Karpas-422 (cell line): ENCODE measurements around the gene LPP. TPM values are rescaled to one million over a fixed set of nuclear protein-coding genes. Genes with fewer than 3 reads are reported as not detected.

Source experiments
- DNase-seq: peaks from one replicate; pipeline ENCODE4 v3.0.0-alpha.2; 2015
- H2AFZ ChIP-seq: fragments of 200-600 bp; sonication (generic); 2 replicates; pipeline ENCODE4 v1.6.1; 2014; ENCODE audit warnings: antibody characterized with exemption, low read length, mixed read lengths
- H3K27ac ChIP-seq: fragments of 200-600 bp; sonication (generic); 2 replicates; pipeline ENCODE4 v1.5.1; 2014; ENCODE audit warnings: mild to moderate bottlenecking, low read length, moderate library complexity
- H3K27me3 ChIP-seq: fragments of 200-600 bp; sonication (generic); 2 replicates; pipeline ENCODE4 v1.6.1; 2014; ENCODE audit warnings: low read length, mixed read lengths
- H3K36me3 ChIP-seq: fragments of 200-600 bp; sonication (generic); 2 replicates; pipeline ENCODE4 v1.6.1; 2014; ENCODE audit warnings: low read length, mixed read lengths; ENCODE audit not compliant: insufficient read depth
- H3K4me1 ChIP-seq: fragments of 200-600 bp; sonication (generic); 2 replicates; pipeline ENCODE4 v1.6.1; 2014; ENCODE audit warnings: mild to moderate bottlenecking, low read length, mixed read lengths
- H3K4me2 ChIP-seq: fragments of 200-600 bp; sonication (generic); 2 replicates; pipeline ENCODE4 v1.6.1; 2014; ENCODE audit warnings: low read length, low read depth, mild to moderate bottlenecking; ENCODE audit not compliant: poor library complexity, severe bottlenecking
- H3K4me3 ChIP-seq: fragments of 200-600 bp; sonication (generic); 2 replicates; pipeline ENCODE4 v1.5.1; 2014; ENCODE audit warnings: mild to moderate bottlenecking, antibody characterized with exemption, low read length, mixed read lengths
- H3K79me2 ChIP-seq: fragments of 200-600 bp; sonication (generic); 2 replicates; pipeline ENCODE4 v1.6.1; 2014; ENCODE audit warnings: mild to moderate bottlenecking, low read length, mixed read lengths
- H3K9ac ChIP-seq: fragments of 200-600 bp; sonication (generic); 2 replicates; pipeline ENCODE4 v1.6.0; 2014; ENCODE audit warnings: low read length
- H3K9me2 ChIP-seq: fragments of 200-600 bp; sonication (generic), shearing (Covaris generic); replicated peaks from 2 replicates; pipeline ENCODE4 v1.6.0; 2014; ENCODE audit warnings: mild to moderate bottlenecking, low read length, moderate library complexity; ENCODE audit not compliant: insufficient read depth
- H3K9me3 ChIP-seq: fragments of 300-700, 200-600 bp; sonication (generic); 2 replicates; pipeline ENCODE4 v1.6.1; 2014; ENCODE audit warnings: low read length, mixed read lengths
- H4K20me1 ChIP-seq: fragments of 200-600 bp; sonication (generic); 2 replicates; pipeline ENCODE4 v1.6.1; 2014; ENCODE audit warnings: mild to moderate bottlenecking, antibody characterized with exemption, low read length, low read depth; ENCODE audit not compliant: insufficient read depth
- total RNA-seq: library from RNA; depleted of rRNA; stranded (reverse); fragments of >200 nt; shearing (Covaris generic); gene quantifications from 2 replicates; pipeline ENCODE4 v1.2.3, GENCODE V29; 2014; ENCODE audit warnings: low replicate concordance

Gene LPP
- total RNA-seq, 1 experiment from 2014 or later, result 88.5 TPM

DNA sequence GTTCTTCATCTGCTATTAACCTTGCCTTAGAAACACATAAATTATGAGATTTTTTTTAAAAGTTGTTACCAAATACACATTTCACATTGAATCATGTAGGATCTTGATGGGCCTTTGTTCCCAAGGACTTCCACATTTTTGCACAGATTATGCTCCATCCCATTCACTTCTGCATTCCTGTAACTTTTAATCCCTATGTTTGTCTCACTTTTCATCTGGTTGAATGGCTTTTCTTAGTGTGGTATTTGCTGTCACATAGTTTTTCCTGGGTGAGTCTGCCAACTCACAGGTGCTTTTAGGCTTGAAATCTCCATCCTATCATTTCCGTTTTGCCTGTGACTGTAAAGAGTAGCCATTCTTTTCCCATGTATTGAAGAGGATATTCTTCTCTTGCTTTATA, 720.6 kb downstream of the LPP start:
- Histone ChIP-seq H3K27me3 (no peaks in the 10 kb centered on the region), H3K9ac (no peak overlapping the region), H3K4me3 (no peak overlapping the region), H4K20me1 (no peaks in the 10 kb centered on the region), H2AFZ (no peak overlapping the region), H3K4me2 (no peak overlapping the region), H3K79me2 (no peaks in the 10 kb centered on the region), H3K9me3 (no peaks in the 10 kb centered on the region), H3K36me3 (no peaks in the 10 kb centered on the region), H3K4me1 (no peaks in the 10 kb centered on the region), H3K27ac (no peak overlapping the region), H3K9me2 (no peaks in the 10 kb centered on the region)
- DNase-seq, result no peak

DNA sequence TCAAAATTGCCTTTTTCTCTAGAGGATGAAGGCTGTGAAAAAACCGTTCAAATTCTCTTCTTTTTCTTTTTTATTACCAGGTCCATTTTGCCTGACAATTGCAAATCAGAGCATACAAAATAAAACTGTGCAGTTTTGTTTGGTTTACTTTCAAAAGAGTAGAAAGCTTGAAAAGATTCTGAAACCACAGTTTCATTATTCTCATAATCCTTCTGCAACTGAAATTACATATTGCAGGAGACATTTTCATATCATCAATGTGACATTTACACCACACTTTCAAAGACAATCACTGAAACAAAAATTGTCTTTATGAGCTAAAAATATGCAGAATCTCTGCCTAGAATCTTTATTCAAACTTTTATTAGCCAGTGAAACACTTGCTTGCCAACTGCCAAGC, 721.5 kb downstream of the LPP start:
- Histone ChIP-seq H3K4me2 (no peak overlapping the region), H3K9ac (no peak overlapping the region), H3K27me3 (no peaks in the 10 kb centered on the region), H3K27ac (no peak overlapping the region), H3K36me3 (no peaks in the 10 kb centered on the region), H4K20me1 (no peaks in the 10 kb centered on the region), H3K4me1 (no peaks in the 10 kb centered on the region), H2AFZ (no peak overlapping the region), H3K9me2 (no peaks in the 10 kb centered on the region), H3K4me3 (no peak overlapping the region), H3K79me2 (no peaks in the 10 kb centered on the region), H3K9me3 (no peaks in the 10 kb centered on the region)
- no peak for DNase-seq

DNA sequence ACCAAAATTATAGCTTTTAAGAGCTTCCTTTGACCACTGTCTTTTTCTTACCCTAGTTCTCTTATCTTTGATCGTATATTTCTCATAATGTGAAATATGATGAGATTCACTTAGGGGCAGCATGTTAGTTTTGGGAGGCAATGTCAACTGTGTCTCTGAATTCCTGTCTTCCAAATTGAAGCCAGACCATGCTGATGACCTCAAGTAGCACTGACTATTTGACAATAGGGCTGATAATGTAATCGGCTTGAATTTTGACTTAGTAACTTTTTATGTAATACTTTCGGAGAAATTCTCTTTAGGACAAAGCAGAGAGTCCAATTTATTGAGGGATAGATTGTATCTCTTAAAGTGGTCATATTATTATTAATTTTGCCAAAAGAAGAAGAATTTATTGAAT, 722.4 kb downstream of the LPP start:
- Histone ChIP-seq H4K20me1 (no peaks in the 10 kb centered on the region), H3K4me1 (no peaks in the 10 kb centered on the region), H3K9me3 (no peaks in the 10 kb centered on the region), H3K4me2 (no peak overlapping the region), H3K9me2 (no peaks in the 10 kb centered on the region), H3K79me2 (no peaks in the 10 kb centered on the region), H2AFZ (no peak overlapping the region), H3K9ac (no peak overlapping the region), H3K27me3 (no peaks in the 10 kb centered on the region), H3K36me3 (no peaks in the 10 kb centered on the region), H3K27ac (no peak overlapping the region), H3K4me3 (no peak overlapping the region)
- DNase-seq, result no peak

DNA sequence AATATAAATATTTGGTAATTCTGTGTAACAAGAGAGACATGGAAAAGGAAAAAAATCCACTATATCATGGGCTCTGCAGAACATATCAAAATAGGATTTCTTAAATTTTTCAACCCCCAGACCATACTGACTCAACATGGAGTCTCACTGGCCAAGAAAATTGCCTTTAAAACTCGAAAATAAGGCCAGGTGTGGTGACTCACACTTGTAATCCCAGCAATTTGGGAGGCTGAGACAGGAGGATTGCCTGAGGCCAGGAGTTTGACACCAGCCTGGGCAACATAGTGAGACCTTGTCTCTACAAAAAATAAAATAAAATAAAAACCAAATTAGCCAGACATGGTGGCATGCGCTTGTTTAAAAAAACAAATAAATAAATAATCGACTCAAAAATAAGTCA, 723.4 kb downstream of the LPP start:
- H3K9me3 ChIP-seq, result no peaks in the 10 kb centered on the region
- H3K36me3 ChIP-seq, result no peaks in the 10 kb centered on the region
- no peak overlapping the region for H3K4me3 ChIP-seq
- no peak overlapping the region for H3K4me2 ChIP-seq
- no peak overlapping the region for H2AFZ ChIP-seq
- H3K27me3 ChIP-seq, result no peaks in the 10 kb centered on the region
- H3K9ac ChIP-seq, result no peak overlapping the region
- H3K79me2 ChIP-seq, result no peaks in the 10 kb centered on the region
- H3K4me1 ChIP-seq, result no peaks in the 10 kb centered on the region
- no peaks in the 10 kb centered on the region for H3K9me2 ChIP-seq
- no peaks in the 10 kb centered on the region for H4K20me1 ChIP-seq
- H3K27ac ChIP-seq, result no peak overlapping the region
- no peak for DNase-seq

DNA sequence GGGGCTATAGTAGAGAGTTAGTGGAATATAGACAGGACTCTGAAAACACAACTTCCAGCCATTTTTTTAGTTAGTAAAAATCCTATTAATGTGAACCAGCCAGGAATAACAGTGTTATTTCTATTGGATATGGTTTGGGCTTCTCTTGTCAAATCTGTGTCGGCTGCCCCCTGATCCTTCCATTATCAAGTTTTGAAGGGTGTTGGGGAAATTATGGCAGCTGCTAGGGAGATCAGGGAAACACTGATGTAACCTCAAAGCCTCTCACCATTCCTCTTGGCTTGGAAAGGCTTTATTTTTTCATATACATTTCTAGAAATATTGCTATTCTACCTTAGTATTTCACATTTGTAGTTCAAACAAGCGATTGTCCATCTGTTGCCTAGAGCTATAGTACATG, 724.1 kb downstream of the LPP start:
- no peak overlapping the region for H3K27ac ChIP-seq
- no peaks in the 10 kb centered on the region for H3K9me2 ChIP-seq
- no peak overlapping the region for H3K4me3 ChIP-seq
- H4K20me1 ChIP-seq, result no peaks in the 10 kb centered on the region
- H3K4me1 ChIP-seq, result no peaks in the 10 kb centered on the region
- no peak overlapping the region for H2AFZ ChIP-seq
- H3K79me2 ChIP-seq, result no peaks in the 10 kb centered on the region
- no peak for DNase-seq
- no peaks in the 10 kb centered on the region for H3K27me3 ChIP-seq
- no peak overlapping the region for H3K9ac ChIP-seq
- no peaks in the 10 kb centered on the region for H3K9me3 ChIP-seq
- no peaks in the 10 kb centered on the region for H3K36me3 ChIP-seq
- H3K4me2 ChIP-seq, result no peak overlapping the region

DNA sequence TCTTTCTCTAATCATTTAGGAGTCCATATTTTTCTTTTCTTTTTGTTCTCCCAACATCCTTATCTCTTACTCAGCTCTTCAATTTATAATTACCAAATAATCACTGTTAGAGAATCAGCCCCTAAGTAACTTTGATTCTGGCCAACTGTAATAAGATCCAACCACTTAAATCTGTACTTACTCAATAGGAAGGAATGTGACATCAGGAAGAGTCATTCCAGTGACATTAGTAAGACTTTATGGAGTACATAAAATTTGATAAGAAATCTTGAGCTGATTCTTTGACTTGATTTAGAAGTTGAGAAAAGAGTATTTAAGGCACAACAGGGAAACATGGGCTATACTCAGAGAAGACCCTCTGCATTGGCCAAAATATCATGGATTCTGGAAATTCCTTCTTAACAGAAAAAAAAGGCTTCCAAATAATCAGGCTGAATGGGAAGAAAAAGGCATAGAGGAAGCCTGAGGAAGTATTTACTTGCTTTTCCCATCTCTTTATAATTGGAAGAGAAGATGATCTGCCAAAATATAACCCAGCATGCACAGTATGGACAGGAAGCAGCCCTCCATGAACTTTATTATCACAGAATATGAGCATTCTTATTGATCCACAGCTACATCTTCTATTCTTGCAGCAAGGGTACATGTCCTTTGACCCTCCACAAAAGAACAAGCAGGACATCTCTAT, 728.1 kb downstream of the LPP start:
- peaks cover 2% of the 10 kb centered on the region; the same call in 1 of the 2 replicates for H3K4me1 ChIP-seq
- no peaks in the 10 kb centered on the region for H3K27me3 ChIP-seq
- no peaks in the 10 kb centered on the region for H3K9me3 ChIP-seq
- no peak overlapping the region for H3K9ac ChIP-seq
- no peak overlapping the region for H3K4me3 ChIP-seq
- no peak overlapping the region for H2AFZ ChIP-seq
- H3K4me2 ChIP-seq, result no peak overlapping the region
- no peak for DNase-seq
- no peaks in the 10 kb centered on the region for H3K36me3 ChIP-seq
- H3K9me2 ChIP-seq, result no peaks in the 10 kb centered on the region
- no peak overlapping the region for H3K27ac ChIP-seq
- no peaks in the 10 kb centered on the region for H3K79me2 ChIP-seq
- no peaks in the 10 kb centered on the region for H4K20me1 ChIP-seq

DNA sequence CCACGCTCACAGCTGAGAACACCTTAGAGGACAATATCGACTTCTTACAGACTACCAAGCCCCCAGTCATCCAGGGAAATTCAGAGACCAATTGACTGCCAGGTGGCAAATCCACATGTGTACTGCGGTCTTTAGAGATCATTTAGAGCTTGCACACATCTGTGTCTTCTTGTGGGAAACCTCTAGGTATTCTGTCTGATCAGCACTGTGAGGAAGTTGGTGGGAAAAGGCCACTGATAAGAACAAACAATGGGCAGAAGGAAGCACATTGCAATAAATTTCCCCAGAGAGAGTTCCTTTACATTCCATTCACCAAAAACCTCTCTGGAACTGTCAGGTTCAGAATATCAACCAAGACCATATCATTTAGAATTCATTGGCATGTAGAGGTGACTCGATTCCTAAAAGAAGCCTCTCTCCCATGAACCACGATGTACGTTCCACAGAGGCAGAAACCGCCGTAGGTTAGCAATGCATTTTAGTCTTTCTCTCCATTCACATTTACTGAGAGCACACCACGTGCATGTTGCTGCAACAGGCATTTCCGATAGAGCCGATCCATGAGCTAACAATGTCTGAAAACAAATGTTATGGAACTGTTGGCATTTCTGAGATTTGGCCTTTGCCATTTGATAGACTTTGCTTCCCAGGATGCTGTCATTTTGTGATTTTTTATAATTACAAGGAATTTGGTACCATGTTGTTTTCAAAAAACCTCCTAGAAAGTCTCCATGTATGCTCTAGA, 730.5 kb downstream of the LPP start:
- H3K9ac ChIP-seq, result no peak overlapping the region
- no peaks in the 10 kb centered on the region for H4K20me1 ChIP-seq
- H3K4me3 ChIP-seq, result no peak overlapping the region
- no peak overlapping the region for H3K27ac ChIP-seq
- no peak overlapping the region for H2AFZ ChIP-seq
- H3K4me2 ChIP-seq, result no peak overlapping the region
- H3K36me3 ChIP-seq, result no peaks in the 10 kb centered on the region
- H3K9me3 ChIP-seq, result no peaks in the 10 kb centered on the region
- peaks cover 8% of the 10 kb centered on the region; the same call in 1 of the 2 replicates for H3K4me1 ChIP-seq
- no peaks in the 10 kb centered on the region for H3K79me2 ChIP-seq
- no peak for DNase-seq
- H3K9me2 ChIP-seq, result no peaks in the 10 kb centered on the region
- no peaks in the 10 kb centered on the region for H3K27me3 ChIP-seq

DNA sequence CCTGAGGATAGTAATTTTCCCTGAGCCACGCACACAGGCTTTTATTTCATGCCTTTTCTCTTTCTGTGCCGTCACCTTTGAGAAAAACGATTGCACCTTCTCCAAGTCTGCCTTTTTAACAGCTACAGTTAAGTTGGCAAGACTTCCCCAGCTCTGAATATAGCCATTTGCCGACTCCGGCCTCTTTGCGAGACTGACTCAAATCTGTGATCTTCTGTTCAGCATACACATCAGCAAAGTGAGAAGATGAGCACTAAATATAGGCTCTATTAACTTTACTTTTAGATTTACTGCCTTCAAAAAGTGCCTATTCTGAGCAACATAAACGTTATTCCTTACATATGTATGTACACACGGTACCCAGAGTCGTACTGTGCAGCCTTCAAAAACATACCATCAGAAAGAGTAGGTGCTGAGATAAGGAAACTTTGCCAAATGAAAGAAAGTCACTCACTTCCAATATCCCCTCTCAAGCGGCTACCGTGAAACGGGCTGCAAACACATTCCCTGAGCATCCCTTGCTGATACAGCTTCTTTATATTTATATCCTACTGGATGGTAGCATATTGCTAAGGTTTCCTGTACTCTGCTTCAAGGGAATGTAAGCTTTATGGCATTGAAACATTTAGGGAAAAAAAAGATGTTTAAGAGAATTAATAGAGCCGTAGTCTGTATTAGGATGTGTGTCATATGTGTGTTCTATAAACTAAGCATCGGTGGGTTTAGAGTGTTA, 734.5 kb downstream of the LPP start:
- no peaks in the 10 kb centered on the region for H3K9me3 ChIP-seq
- H3K9me2 ChIP-seq, result no peaks in the 10 kb centered on the region
- no peaks in the 10 kb centered on the region for H3K79me2 ChIP-seq
- H3K4me2 ChIP-seq, result no peak overlapping the region
- H2AFZ ChIP-seq, result no peak overlapping the region
- H3K4me1 ChIP-seq, result peaks cover 8% of the 10 kb centered on the region; the same call in 1 of the 2 replicates
- H3K4me3 ChIP-seq, result no peak overlapping the region
- H3K9ac ChIP-seq, result no peak overlapping the region
- no peak overlapping the region for H3K27ac ChIP-seq
- no peaks in the 10 kb centered on the region for H3K36me3 ChIP-seq
- H4K20me1 ChIP-seq, result no peaks in the 10 kb centered on the region
- no peaks in the 10 kb centered on the region for H3K27me3 ChIP-seq
- no peak for DNase-seq
